Hindlimb muscle (tissue), 1 donor: ENCODE results near the gene DIDO1. TPM values are rescaled to one million over a fixed set of nuclear protein-coding genes. Genes with fewer than 3 reads are reported as not detected.

Experiments used
- DNase-seq: peaks from one replicate; pipeline ENCODE4 v3.0.0-alpha.2; 2013
- polyA plus RNA-seq: library from polyadenylated mRNA; unstranded; fragments of 120-200 nt; gene quantifications from one replicate; pipeline ENCODE4 v1.2.1, GENCODE V29; 2013; ENCODE audit not compliant: insufficient read length

The DIDO1 gene
- polyA plus RNA-seq, 1 donor, result 40.0 TPM

GRCh38 chr20:62907384-62908317, 18.7 kb downstream of the DIDO1 start:
- no peak for DNase-seq

- DNase-seq, result no peak
These were observed 19.5 kb downstream of the DIDO1 start for GRCh38 chr20:62906647-62907375.

DNA sequence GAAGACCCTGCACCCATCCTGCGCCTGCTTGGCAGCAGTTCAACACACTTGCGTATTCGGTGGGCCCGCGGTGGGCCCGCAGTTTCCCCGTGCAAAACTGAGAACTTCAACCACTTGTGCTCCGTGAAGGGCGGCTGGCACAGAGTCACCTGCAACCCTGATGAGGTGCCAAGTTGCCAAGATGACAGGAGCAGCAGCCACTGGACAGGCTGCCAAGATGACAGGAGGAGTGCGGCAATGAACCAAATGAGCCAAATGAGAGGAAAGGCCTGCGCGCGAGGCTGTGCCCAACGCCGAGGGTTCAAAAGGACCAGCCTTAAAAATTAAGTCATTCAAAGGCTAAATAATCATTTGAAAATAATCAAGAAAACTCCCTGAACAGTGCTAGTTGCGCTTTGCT, 20.1 kb downstream of the DIDO1 start:
- no peak for DNase-seq

- DNase-seq, result no peak
These were observed 20.7 kb downstream of the DIDO1 start for GRCh38 chr20:62905536-62906117.

DNA sequence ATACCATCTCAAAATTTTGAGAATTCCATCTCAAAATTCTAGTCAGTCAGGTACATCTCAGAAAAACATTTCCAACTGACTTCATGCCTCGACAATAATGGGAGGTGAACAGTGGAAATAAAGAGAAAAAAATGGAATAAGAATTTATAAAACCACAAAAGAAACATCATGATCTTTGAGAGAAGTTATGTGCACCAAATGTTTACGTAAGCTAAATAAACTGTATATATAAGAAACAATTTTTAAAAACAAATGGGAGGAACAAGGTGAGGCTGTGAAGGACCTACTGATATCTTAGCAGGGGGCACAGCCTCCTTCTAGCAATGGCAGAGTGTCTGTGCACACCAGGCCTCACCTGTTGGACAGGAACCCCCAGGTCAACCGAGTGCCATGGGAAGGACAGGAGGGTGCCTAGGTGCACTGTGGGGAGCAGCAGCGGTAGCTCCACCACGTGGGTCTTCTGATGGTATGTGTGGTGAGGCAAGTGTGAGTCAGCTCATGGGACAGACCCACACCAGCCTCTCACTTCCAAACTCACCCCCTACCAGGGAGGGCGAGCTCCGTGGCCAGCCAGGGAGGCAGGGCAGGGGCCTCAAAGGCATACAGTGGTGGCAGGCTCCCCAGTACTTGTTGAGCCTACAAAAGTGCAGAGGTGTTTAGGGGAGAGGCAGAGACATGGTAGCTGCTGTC, 23.2 kb downstream of the DIDO1 start:
- DNase-seq, result no peak

DNA sequence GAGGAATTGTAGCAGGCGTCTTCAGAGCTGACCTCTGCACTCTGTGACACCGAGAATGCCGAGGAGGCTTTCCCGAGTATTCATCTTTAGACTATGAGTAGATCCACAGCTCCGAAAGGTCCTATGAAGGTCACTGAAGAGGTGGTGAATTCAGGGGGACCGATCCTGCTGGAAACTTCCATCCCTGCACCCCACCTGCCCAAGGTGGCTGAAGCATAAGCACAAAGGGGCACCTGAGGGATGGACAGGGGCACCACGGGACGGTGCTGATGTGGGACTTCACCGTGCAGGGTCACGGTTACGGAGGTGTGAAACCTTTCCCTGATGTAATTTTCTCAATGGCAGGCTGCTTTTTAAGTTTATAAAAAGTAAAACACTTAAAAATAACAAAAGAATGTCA, 24.4 kb downstream of the DIDO1 start:
- no peak for DNase-seq

- DNase-seq, result no peak
These were observed 25.4 kb downstream of the DIDO1 start for GRCh38 chr20:62900692-62901584.

DNA sequence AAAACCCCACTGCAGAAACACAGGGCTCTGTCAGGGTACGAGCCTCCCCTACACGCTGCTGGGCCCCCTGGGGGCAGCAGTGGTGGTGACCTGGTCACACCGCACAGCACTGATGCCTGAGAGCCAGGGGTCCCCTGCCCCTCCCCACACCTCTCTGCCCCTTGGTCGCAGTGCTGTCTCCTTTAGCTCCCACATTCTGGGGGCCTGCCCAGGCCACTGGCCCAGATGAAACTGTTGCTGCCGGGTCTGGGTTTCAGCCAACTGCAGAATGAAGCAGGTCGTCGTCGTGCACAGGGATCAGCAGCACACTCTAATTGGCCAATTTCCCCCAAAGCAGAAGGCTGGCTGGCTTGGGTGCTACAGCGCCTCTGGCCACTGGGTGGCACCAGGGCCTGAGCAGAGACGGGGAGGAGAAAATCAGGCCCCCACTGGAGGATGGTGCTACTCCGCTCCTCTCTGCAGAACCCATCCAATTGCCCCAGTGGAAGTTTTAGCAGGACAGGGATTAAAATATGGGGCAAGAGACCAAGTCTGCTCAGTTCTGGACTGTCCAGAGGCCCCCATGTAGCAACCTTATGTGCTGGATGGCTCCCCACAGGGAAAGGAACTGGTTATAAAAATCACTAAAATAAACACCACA, 26.1 kb downstream of the DIDO1 start:
- peak; percentile 76 for DNase-seq

- DNase-seq, result no peak
These were observed 26.7 kb downstream of the DIDO1 start for GRCh38 chr20:62899633-62900051.

GRCh38 chr20:62898970-62899632, 27.2 kb downstream of the DIDO1 start:
- no peak for DNase-seq

DNA sequence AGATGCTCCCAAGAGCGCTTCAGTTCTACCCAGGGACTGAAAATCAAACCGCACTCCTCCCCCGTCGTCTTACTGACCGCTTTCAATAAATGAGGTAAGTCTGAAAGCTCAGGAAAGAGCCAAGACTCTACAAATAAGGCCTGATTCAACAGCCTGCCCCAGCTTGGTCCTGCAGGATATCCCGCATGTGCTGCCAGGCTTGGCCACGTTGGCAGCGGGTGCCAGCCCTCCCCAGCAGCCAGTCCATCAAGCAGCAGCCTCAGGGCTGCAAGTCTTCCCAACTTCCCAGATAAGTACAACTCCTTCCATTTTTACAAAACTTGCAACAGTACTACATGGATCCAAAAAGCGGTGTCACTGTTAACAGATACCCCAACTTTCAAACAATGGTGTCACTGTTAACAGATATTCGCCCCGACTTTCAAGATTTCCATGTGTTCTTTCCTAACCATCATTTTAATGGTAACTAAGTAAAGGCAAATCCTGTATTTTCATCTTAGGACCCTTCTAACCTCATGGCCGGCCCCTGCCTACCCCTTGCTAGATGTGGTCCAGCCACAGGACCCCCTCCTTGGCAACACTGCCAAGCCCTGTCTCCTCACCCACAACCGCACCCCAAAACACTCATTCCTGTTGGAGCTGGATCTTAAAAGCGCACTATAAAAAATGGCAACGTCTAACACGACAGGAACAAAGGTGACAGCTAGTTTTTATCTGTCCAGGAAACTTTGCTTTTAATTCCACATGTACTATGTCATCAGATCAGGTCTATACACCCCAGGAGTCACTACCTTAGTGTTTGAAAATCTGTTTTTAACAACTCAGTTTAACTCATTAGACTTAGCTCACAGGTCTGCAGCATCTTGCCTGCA, 28.0 kb downstream of the DIDO1 start:
- DNase-seq, result no peak

GRCh38 chr20:62897666-62898065, 28.6 kb downstream of the DIDO1 start:
- no peak for DNase-seq

- no peak for DNase-seq
These were observed 29.8 kb downstream of the DIDO1 start for GRCh38 chr20:62896526-62896925.

DNA sequence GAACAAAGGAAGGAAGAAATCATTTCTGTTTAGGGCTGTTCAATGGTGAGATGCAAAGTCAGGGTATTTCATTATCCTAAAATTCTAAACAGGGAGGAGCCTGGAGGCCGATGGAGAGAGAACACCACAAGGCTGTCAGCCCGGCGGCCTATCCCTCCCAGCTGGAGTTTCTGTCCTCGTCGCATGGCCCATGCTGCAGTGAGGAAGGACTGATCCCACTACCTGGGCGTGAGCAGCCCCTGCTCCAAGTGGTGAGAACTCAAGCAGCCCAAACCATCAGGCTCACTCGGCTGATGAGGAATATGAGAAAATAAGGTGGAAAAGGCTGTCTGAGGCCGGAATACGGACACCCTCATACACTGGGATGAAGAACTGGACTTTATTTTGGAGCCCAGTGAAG, 30.8 kb downstream of the DIDO1 start:
- DNase-seq, result no peak

GRCh38 chr20:62894261-62894660, 32.0 kb downstream of the DIDO1 start:
- DNase-seq, result no peak

GRCh38 chr20:62893700-62894099, 32.6 kb downstream of the DIDO1 start:
- DNase-seq, result no peak

DNA sequence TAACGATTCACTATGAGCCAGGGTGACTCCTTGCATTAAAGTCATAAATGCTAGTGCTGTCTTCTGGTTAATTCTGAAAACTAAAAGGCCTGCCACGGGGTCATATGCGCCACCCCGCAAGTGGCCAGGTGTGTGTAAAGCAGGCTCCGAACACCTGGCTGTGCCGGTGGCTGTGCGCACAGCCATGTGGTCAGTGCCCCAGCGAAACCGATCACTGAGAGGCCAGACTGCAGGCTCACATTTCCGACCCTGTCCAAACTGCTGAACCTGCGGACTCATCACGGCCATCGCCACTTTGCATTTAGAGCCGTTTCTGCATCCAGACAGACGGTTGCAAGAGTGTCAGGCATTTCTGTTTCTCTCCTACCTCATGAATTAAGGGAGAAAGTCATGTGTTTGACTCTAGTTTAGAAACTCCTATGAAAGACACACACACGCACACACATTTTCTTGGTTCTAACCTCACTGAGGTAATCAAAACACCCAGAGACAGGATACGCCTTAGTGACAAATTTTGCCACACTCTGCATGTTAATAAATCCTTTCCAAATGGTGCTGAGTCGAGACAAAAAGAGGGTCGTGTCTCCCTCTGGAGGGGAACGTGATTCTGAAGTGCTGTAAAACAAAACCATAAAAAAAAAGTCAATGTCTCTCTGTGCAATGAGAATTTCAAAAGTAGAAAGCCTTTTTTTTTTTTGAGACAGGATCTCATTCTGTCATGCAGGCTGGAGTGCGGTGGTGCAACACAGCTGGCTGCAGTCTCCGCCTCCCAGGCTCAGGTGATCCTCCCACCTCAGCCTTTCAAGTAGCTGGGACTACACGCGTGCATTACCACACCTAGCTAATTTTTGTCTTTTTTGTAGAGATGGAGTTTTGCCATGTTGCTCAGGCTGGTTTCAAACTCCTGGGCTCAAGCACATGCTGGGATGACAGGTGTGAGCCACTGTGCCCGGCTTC, 33.7 kb downstream of the DIDO1 start:
- no peak for DNase-seq

GRCh38 chr20:62891111-62891510, 35.2 kb downstream of the DIDO1 start:
- no peak for DNase-seq
